ENCODE measurements around the gene PPM1H.
"Not testable (repeated sequence)": the region's sequence is repeated elsewhere in the genome, so short reads cannot be mapped to it uniquely, and the experiment has no call there.

PPM1H gene, protein sequence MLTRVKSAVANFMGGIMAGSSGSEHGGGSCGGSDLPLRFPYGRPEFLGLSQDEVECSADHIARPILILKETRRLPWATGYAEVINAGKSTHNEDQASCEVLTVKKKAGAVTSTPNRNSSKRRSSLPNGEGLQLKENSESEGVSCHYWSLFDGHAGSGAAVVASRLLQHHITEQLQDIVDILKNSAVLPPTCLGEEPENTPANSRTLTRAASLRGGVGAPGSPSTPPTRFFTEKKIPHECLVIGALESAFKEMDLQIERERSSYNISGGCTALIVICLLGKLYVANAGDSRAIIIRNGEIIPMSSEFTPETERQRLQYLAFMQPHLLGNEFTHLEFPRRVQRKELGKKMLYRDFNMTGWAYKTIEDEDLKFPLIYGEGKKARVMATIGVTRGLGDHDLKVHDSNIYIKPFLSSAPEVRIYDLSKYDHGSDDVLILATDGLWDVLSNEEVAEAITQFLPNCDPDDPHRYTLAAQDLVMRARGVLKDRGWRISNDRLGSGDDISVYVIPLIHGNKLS

DNA sequence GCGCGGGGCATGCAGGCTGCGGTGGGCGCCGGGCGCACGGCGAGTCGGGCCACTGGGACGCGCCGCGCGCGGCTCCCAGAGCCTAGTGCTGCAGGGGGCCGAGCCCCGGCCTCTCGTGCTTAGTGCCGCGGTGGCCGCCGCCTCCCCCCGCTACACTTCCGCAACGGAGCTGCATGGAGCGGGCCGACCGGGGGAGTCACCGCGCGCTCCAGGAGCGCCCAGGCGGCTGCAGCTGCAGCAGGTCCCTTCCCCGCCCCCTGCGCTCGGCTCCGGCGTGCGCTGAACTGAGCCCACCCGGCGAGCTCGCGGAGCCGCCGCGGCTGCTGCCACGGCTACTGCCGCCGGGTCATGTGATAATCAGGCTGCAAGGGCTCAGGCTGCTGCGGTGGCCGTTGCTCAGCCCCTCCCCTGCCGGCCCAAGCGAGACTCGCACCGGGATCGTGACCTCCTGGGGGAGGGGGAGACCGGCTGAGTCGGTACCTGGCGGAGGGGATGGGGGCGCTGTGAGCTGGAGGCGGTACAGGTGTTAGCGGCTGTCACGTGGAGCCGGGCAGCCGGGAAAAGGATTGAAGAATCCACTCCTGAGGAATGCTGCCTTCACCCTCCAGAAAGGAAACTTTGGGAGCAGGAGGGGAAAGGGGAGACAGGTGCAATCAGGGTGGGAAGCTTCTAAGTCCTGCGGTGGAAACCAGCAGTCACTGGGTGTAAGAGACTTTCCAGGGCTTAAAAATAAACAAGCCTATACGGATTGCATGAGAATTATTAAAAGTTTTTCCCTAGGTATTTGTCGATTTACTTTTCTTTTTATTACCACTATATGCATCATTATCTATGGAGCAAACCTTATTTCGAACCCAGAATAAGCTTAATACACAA lies at the start of gene PPM1H:
TSS of gene PPM1H (minus strand) at position 352 of the 876 bp plus-strand sequence. CDS start 414 bp downstream, outside the sequence.
- peak; percentile 87 for DNase-seq

DNA sequence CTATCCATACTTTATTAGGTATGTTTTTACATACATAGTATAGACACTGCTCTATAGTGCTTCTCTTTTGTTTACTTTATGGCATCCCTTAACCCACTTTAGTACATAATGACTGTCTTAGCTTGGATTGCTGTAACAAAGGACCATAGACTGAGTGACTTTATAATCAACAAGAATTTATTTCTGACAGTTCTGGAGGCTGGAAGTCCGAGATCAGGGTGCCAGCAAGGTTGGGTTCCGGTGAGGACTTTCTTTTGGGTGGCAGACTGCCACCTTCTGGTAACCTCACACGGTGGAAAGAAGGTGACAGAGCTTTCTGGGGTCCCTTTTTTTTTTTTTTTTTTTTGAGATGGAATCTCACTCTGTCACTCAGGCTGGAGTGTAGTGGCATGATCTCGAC lies 48.6 kb upstream of the PPM1H start:
- no peak for DNase-seq

DNA sequence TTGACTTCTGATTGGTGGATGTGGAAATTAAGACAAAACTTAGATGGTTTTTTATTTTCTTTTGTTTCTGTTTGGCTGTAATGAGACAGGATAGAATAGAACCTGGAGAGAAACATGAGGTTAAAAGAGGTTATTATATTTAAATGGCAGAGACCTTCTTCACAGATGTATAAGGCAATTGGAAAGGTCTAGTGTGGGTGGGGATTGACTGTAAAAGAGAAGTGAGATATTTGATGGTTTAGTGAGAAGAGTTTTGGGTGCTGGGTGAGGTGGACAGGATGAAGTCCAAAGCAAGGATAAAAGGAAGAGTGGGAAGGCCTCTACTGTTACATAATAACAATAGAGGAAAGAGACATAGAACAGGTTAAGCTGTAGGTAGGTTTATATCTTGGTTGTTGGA lies 43.8 kb upstream of the PPM1H start:
- no peak for DNase-seq

DNA sequence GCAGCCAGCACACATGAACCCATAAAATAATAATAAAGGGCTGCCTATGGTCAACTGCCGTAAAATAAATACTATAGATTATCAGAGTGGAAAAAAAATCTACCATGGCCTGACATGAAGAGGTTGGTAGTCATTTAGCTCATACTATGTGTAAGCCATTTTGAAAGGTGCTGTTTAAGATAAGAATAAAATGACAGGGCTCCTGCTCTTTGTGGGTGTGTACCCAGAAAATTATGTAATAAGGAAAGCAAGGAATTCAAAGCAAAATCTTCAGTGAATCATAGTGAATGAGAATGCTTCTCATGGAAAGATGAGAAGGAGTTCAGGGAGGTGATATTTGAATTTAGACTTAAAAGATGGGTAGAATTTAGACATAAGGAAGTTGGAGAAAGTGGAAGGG lies 42.9 kb upstream of the PPM1H start:
- DNase-seq = no peak

DNA sequence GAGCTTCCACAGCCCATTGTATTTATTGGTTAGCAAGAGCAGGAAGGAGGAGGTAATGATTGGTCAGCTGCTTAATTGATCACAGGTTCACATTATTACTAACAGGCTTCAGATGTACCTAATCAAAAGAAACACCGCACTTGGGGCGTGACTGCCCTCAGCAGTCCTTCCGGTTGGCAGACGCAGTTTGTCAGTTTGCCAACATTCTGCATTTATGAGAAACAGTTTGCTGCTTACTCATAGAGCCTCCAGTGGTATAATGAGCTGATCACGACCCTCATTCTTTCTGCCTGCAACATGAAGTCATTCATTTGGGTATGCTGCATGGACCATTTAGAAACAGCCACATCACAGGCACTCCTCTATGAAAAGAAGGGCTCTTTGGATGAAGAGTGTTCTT lies 42.5 kb upstream of the PPM1H start:
- peak; percentile 49 for DNase-seq

DNA sequence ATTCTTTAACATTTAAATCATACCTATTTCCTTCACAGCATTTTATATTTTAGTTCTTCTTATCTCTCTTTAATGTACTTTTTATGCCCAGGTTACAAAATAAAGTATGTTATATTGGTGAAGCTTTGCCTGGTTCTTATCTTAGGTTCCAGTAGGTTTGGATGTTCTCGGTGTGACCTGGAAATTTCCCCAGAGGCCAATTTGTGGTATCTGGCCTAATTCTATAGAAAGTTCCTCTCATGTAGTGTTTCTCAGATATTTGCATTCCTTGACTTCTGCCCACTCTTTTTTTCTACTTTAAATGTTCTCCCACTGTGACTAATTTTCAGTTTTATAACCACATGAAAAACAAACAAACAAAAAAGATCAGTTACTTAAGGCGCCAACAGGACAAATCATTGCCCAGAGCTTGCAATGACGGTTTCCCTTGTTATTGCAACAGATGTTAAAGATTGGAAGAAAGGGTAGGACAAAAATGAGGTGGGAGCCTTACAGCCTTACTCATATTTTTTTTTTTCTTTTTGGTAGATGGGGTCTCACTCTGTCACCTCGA lies 41.2 kb upstream of the PPM1H start:
- no peak for DNase-seq

DNA sequence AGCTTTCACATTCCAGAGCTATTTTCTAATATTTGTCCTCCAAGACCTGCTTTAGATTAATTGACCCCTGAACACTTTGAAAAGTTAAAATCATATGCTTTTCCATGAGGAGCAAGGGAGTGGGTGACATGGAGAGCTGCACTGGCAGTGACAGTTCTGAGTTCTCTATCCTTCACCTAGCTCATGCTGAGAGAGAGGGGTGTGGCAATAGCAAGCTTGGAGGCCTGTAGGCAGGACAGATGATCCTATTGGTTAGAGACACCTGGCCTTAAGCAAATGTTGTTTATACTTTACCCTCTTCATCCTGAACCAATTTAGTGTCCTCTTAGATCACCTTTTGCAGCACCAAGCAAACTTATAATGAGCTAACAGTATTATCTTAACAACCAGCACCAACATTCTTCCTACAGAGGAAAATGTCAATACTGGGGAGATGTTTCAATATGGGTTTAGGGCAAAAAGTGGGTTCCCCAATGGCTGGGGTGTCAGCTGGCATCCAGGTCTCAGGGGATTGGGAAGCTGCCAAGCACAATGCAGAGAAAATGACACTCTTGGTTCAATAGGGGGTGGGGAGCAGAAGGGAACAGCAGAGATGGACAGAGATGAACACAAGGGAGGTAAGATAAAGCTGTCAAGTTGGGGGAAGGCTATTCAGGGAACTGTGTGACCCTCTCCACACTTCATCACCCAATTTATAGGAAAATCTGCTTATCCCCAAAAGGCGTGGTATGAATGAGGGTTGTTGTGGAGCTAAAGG lies 37.0 kb upstream of the PPM1H start:
- DNase-seq = no peak

DNA sequence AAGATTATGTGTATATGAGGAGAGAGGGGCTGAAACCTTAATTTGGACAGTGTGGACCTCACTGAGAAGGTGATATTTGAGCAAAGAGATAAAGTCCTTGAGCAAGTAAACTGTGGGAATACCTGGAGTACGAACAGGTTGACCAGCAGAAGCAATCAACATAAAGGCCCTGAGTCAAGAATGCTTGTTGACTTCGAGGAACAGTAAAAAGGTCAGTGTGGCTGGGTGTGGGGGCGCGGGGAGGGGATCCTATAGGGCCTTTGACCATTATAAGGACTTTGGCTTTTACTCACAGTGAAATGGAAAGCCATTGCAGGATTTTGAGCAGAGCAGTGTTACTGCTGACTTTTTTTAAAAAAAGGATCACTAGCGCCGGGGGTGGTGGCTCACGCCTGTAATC lies 34.7 kb upstream of the PPM1H start:
- DNase-seq = no peak

DNA sequence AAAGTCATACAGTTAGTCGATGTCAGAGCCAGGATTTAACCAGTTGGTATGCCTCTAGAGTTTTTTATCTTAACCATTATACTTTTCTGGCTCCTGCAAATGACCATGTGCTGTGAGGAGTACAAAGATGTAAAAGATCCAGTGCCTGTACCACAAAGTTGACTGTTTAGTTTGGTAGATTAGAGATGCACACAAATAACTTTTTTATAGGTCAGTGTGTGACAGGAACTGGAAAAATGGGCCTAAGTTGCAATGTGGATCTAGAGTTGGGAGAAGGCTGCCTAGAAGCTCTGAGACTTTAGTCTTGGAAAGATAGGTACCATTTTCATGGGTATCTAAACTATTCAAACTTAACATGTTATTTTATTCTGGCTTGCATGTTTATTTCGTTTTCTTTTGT lies 32.8 kb upstream of the PPM1H start:
- no peak for DNase-seq

DNA sequence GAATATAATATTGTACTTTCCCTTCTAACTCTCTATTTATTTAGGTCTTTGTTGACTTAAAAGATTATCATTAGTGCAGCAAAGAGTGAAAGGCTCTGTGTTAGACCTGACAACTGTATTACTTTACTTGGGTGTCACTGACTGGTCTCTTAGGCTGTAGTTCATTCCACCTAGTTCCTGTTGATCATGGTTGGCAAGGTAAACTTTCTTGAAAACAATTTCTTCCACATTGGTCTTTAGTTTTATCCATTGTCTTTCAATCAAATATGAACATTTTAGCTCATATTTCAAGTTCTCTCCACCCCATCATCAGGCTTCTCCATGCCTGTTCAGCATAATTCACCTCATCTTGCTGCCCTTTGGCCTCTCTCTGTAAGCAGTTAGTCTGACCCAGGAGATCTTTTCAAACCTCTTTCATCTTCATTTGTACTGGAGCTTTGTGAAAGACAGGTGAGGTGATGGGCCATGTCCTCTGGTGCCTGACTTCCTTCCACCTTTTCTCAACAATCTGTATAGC lies 32.1 kb upstream of the PPM1H start:
- no peak for DNase-seq

DNA sequence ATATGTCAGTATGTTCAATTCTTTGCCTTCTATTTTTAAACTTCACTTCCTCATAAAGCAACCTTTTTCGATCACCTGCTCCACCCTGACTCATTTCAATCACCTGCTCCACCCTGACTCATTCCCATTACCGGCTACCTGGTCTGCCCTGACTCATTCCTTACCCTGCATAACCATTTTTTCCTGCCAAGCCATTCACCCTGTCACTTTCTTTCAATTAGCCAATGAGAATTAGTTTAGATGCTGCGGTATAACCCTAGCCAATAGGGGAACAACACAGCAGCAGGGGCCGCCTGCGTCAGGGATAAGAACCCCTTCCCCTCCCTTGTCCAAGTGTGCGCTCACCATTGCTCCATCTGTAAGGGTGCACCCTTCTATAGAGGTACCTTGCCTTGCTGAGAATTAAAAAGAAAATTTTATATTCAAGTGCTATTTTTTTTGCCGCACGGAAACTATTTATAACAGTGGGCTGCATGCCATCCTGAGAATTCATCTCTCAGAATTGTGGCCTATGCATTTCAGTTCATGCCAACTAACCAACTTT lies 31.6 kb upstream of the PPM1H start:
- not testable (repeated sequence) for DNase-seq

DNA sequence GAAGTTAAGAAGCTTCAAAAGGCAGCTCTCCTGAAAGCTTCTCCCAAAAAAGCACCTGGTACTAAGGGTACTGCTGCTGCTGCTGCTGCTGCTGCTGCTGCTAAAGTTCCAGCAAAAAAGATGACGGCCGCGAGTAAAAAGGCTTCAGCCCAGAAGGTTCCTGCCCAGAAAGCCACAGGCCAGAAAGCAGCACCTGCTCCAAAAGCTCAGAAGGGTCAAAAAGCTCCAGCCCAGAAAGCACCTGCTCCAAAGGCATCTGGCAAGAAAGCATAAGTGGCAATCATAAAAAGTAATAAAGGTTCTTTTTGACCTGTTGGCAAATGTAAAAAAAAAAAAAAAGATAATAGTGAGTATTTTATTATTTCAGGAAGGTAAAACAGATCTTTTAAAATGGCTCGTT lies 30.8 kb upstream of the PPM1H start:
- not testable (repeated sequence) for DNase-seq

DNA sequence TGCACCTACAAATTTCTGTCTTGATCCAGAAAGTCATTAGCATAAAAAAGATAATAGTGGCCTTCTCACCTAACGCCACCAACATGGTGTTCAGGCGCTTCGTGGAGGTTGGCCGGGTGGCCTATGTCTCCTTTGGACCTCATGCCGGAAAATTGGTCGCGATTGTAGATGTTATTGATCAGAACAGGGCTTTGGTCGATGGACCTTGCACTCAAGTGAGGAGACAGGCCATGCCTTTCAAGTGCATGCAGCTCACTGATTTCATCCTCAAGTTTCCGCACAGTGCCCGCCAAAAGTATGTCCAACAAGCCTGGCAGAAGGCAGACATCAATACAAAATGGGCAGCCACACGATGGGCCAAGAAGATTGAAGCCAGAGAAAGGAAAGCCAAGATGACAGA lies 30.3 kb upstream of the PPM1H start:
- DNase-seq = not testable (repeated sequence)

DNA sequence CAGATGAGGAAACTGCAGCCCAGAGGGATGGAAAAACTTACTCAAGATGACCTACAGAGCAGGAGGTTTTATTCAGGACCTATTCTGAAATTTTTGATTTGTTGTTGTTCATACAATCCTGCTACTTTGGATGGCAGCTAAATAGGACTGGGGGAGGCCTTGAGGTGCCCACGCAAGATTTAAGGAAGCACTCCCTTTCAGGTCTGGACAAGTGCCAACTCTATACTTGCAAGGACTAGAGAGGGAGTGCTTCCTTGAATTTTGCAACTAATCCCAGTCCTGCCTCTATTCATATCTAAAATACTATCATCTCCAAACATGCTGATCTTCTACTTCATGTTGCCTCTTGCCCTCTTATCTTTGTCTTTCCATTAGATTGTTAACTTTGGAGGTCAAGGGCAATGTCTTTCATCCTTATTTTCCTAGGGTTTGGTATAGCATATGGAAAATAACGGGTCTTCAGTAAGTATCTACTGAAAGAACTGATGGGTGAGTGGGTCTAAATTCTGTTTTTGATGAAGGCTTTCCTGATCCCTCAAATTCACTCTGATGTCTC lies 28.6 kb upstream of the PPM1H start:
- DNase-seq = no peak

DNA sequence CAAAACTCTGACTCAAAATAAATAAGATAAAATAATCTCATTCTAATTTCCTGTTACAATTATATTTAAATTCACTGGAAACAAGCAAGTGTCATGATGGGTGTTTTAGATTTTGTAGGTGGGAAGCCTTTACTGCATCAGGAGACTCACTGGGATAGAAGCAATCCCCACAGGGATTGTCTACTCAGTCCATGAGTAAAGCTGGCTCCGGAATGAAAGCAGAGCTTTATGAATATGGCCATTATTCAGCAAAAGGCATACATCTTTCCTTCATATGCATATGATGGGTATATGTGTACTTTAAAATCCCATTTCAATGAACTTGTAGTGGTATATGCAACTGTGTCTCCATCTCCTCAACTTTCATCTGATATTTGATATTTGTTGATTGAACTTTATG lies 25.4 kb upstream of the PPM1H start:
- DNase-seq = no peak

DNA sequence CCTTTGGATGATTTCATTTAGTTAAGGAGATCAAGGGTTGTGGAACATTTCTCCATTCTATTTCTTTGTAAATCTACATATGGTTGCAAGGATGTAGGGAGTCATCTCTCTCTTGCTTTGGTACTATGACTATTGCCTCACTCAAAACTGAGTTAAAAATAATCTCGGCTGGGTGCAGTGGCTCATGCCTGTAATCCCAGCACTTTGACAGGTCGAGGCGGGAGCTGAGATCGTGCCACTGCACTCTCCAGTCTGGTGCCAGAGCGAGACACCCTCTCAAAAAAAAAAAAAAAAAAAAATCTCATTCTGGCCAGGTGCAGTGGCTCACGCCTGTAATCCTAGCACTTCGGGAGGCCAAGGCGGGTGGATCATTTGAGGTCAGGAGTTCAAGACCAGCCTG lies 24.8 kb upstream of the PPM1H start:
- DNase-seq = no peak

DNA sequence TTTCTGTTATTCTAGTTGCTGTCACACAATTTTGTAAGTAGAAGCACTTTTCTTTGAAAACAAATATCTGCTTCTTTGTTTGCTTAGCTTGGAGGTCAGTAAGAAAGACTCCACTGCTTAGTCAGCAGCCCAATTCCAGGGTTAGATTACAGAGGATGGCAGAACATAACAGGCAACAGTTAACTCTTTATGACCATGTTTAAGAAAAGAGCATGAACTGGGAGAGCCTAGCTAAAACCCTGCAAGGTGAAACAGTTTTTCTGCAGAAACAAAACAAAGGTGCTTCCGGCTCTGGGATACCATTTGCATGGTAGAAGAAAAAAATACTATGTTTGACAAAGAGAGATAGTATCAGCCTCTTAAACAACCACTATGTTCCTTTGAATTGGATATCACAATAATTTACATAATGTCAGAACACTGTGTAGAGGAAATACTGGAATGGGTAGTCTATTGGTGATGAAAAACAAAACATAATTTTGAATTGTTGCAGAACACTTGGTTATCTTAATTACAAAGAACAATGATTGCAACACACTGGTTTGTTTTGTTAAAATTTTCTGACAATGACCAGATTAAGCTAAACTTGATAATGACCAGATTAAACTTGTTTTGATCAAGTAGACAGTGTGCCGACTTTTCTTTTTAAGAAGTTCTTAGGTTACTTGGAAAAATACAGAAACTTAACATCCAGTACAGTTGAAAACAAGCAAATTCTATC lies 22.4 kb upstream of the PPM1H start:
- DNase-seq = peak; percentile 25

DNA sequence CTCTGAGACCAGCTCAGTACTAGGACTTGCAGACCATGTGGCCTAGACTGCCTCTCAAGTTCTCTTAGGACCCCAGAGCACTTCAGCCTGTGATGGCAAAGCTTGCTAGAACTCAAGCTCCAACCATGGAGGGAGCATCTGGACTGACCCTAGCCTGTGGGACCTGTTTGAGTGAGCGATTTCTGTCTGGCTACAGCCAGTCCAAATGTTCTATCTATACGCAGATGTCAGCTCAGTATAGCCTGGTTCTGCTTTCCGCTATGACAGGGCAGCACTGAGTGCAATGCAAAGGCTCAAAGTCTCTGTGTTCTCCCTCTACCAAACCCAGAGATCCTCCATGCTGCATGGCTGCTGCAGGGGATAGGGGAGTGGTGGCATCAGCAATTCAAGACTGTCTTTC lies 20.7 kb upstream of the PPM1H start:
- no peak for DNase-seq

DNA sequence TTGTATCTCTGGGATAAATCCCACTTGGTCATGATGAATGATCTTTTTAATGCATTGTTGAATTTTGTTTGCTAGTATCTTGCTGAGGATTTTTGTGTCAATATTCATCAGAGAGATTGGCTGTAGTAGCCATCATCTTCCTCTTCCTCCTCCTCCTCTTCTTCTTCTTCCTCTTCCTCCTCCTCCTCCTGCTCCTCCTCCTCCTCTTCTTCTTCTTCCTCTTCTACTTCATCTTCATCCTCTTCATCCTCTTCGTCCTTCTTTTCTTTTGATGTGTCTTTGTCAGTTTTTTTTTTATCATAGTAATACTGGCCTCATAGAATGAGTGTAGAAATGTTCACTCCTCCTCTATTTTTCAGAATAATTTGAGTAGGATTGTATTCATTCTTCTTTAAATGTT lies 15.4 kb upstream of the PPM1H start:
- no peak for DNase-seq

DNA sequence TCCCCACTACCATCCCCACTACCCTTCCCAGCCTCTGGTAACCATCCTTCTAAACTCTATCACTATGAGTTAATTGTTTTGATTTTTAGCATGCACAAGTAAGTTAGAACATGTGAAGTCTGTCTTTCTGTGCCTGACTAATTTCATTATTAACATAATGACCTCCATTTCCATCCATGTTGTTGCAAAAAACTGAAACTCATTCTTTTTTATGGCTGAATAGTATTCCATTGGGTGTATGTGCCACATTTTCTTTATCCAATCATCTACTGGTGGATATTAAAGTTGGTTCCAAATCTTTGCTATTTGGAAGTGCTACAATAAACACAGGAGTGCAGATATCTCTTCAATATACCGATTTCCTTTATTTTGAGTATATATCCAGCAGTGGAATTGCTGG lies 13.2 kb upstream of the PPM1H start:
- no peak for DNase-seq

DNA sequence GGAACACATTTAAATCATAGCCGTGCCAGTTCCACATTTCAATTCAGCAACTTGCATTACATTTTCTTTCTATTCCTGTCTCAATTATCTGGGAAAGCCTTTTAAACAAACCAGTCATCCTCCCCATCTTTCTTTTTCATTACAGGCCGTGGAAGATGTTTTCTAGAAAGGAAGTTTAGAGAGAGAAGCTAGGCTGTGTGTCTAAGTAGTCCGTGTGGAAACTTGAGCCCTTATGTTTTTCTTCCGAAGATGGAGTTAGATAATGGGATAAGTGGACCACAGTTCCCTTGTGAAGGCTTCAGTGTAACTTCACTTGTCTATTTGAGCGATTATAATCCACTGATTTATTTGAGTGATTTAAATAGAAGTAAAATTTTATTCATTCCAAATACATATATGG lies 12.4 kb upstream of the PPM1H start:
- DNase-seq = no peak

All from eye (tissue), 1 donor.